DND-41 (cell line): ENCODE results near the gene DAW1.

Source experiments
- ATAC-seq: fragments of 200-7000 bp; cut with Tn5 transposase; 3 replicates; pipeline ENCODE4 v1.9.1; 2021; ENCODE audit warnings: low read depth; ENCODE audit not compliant: insufficient read depth
- DNase-seq: peaks from one replicate; pipeline ENCODE4 v3.0.0-alpha.2; 2020
- H2AFZ ChIP-seq: 2 replicates; pipeline ENCODE4 v1.6.0; 2012; ENCODE audit warnings: low read depth, low read length
- H3K27ac ChIP-seq: 2 replicates; pipeline ENCODE4 v1.5.1; 2012; ENCODE audit warnings: low read length, inconsistent platforms
- H3K27me3 ChIP-seq: fragments of 200-600 bp; sonication (generic); 2 replicates; pipeline ENCODE4 v1.6.0; 2012; ENCODE audit warnings: low read length, mild to moderate bottlenecking, inconsistent platforms; ENCODE audit not compliant: insufficient read depth, poor library complexity
- H3K36me3 ChIP-seq: 2 replicates; pipeline ENCODE4 v1.5.1; 2012; ENCODE audit warnings: low read length, inconsistent platforms; ENCODE audit not compliant: insufficient read depth
- H3K4me1 ChIP-seq: 2 replicates; pipeline ENCODE4 v1.5.1; 2012; ENCODE audit warnings: mild to moderate bottlenecking, low read length; ENCODE audit not compliant: insufficient read depth
- H3K4me2 ChIP-seq: 2 replicates; pipeline ENCODE4 v1.6.0; 2012; ENCODE audit warnings: mild to moderate bottlenecking, moderate library complexity, low read length, inconsistent platforms; ENCODE audit not compliant: insufficient read depth
- H3K4me3 ChIP-seq, 2 experiments: fragments of 200-600 bp in 1 of 2; shearing (Covaris generic) in 1 of 2; 2 replicates each; pipeline ENCODE4 v1.5.1; 2012 to 2016; ENCODE audit warnings: inconsistent platforms in 2 of 2, low read length in 2 of 2, mild to moderate bottlenecking in 2 of 2, low read depth in 1 of 2, moderate library complexity in 1 of 2
- H3K79me2 ChIP-seq: 2 replicates; pipeline ENCODE4 v1.6.0; 2012; ENCODE audit warnings: low read length, inconsistent platforms; ENCODE audit not compliant: insufficient read depth
- H3K9ac ChIP-seq: 2 replicates; pipeline ENCODE4 v1.6.0; 2012; ENCODE audit warnings: low read depth, mild to moderate bottlenecking, inconsistent platforms, low read length, moderate library complexity
- H3K9me3 ChIP-seq: 2 replicates; pipeline ENCODE4 v1.5.1; 2012; ENCODE audit warnings: low read length, moderate library complexity, mild to moderate bottlenecking, inconsistent platforms; ENCODE audit not compliant: insufficient read depth, severe bottlenecking
- H4K20me1 ChIP-seq: 2 replicates; pipeline ENCODE4 v1.6.0; 2012; ENCODE audit warnings: low read length; ENCODE audit not compliant: insufficient read depth
- EZH2 ChIP-seq: IDR thresholded peaks from 3 replicates; pipeline ENCODE4 v1.6.1; 2012; ENCODE audit warnings: borderline replicate concordance, low read depth, mild to moderate bottlenecking, moderate library complexity, low read length, inconsistent platforms; ENCODE audit not compliant: severe bottlenecking
- TF ChIP-seq, protein P1 (sequence below): IDR thresholded peaks from 2 replicates; pipeline ENCODE4 v1.5.1; 2012; ENCODE audit warnings: borderline replicate concordance, low read length, moderate library complexity, mild to moderate bottlenecking; ENCODE audit not compliant: poor library complexity, severe bottlenecking; ENCODE audit errors: extremely low read depth

DAW1 gene

DNA sequence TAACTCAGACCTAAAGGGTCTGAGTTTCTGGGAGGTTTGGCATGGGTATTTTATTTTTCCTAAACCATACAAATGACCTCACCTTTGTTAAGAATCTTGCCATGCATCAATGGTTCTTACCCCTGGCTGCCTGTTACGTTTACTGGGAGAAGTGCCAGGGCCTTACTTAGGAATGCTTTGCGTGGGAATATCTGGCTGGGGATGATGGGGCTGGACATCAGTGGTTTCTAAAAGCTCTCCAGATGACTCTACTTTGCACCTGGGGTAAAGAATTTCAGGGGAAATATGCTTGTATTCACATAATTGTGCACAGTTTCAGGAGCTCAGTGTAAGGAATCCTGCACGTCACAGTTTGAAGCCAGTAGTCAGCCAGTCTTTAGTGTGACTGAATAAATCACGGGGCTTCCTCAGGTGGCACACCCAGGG, 18.2 kb upstream of the DAW1 start:
- TF ChIP-seq, protein P1, sequence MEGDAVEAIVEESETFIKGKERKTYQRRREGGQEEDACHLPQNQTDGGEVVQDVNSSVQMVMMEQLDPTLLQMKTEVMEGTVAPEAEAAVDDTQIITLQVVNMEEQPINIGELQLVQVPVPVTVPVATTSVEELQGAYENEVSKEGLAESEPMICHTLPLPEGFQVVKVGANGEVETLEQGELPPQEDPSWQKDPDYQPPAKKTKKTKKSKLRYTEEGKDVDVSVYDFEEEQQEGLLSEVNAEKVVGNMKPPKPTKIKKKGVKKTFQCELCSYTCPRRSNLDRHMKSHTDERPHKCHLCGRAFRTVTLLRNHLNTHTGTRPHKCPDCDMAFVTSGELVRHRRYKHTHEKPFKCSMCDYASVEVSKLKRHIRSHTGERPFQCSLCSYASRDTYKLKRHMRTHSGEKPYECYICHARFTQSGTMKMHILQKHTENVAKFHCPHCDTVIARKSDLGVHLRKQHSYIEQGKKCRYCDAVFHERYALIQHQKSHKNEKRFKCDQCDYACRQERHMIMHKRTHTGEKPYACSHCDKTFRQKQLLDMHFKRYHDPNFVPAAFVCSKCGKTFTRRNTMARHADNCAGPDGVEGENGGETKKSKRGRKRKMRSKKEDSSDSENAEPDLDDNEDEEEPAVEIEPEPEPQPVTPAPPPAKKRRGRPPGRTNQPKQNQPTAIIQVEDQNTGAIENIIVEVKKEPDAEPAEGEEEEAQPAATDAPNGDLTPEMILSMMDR, result no peak
- TF ChIP-seq EZH2, result no peak
- Histone ChIP-seq H4K20me1 (no peaks in the 10 kb centered on the region), H3K27me3 (no peaks in the 10 kb centered on the region), H3K4me2 (no peak overlapping the region), H3K4me1 (no peaks in the 10 kb centered on the region), H3K9me3 (no peaks in the 10 kb centered on the region), H3K4me3 (no peak overlapping the region), H3K36me3 (no peaks in the 10 kb centered on the region), H2AFZ (no peak overlapping the region), H3K27ac (no peak overlapping the region), H3K79me2 (no peaks in the 10 kb centered on the region), H3K9ac (no peak overlapping the region)
- no peak for ATAC-seq
- DNase-seq, result no peak

DNA sequence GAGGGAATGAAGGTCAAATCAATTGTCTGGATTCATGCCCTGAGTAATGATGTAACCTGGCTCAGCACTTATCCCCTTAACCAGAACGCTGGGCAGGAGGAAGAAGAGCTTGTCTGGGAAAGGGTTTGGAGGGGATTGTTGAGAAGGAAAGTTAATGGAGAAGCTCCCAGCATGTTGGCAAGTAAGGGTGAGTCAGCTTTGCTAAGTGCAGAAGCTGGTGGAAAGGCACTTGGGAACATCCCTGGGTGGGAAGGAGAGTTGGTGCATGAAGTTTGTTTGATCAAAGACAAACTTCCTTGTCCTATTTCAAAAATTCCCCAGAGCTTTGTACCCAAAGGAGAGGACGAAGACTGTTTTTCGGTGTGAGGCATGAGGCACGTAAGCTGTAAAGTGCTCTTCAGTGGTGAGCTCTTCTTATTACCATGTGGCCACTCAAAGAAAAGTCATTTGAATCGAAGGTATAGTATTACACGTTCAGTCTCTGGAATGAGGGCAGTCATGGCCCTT, 17.6 kb upstream of the DAW1 start:
- no peak overlapping the region for H3K27ac ChIP-seq
- no peak for ATAC-seq
- no peaks in the 10 kb centered on the region for H3K9me3 ChIP-seq
- no peaks in the 10 kb centered on the region for H3K27me3 ChIP-seq
- H4K20me1 ChIP-seq, result no peaks in the 10 kb centered on the region
- no peak overlapping the region for H3K9ac ChIP-seq
- no peak overlapping the region for H3K4me3 ChIP-seq
- no peak overlapping the region for H2AFZ ChIP-seq
- no peaks in the 10 kb centered on the region for H3K4me1 ChIP-seq
- no peak overlapping the region for H3K4me2 ChIP-seq
- no peaks in the 10 kb centered on the region for H3K79me2 ChIP-seq
- no peaks in the 10 kb centered on the region for H3K36me3 ChIP-seq
- TF ChIP-seq, protein P1, result no peak
- TF ChIP-seq EZH2, result no peak
- no peak for DNase-seq

DNA sequence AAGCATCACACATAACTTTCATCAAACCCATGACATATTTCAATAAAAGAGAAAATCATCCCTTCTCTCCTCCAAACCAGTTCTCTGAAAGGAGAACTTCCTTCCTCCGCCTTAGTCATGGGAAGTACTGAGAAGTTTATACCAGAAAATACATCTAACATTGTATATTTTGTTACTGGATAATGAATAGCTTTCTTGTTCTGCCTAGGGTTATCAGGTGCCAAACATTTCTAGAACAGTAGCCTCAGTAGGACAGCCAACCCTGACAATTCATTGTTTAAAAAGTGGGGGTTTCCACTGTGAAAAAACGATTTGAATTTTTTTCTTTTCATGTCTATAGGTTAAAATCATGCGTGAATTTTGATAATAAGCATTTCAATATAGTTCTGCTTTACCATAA, 16.0 kb upstream of the DAW1 start:
- no peak for TF ChIP-seq EZH2
- TF ChIP-seq, protein P1, result no peak
- ATAC-seq, result no peak

DNA sequence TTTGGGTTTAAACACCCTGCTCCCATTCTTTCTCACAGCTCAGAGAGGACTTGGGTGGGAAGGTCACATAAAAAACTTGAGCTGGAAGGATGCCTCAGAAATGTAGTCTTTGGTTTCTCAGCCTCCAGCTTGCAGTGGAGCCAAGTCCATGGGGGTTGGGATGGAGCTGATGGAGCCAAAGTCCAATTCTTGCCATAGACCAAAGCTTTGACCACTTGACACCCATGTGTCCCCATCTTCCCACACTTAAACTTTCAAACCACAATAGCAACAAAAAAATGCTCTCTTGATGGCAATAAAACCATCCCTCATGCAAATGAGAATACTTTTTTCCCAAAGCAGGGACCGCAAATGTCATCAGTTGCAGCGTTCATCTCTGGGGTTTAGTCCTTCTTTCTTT, 14.7 kb upstream of the DAW1 start:
- Histone ChIP-seq H4K20me1 (no peaks in the 10 kb centered on the region), H3K27me3 (no peaks in the 10 kb centered on the region), H3K36me3 (no peaks in the 10 kb centered on the region), H3K4me2 (no peak overlapping the region), H3K27ac (no peak overlapping the region), H3K79me2 (no peaks in the 10 kb centered on the region), H3K4me1 (no peaks in the 10 kb centered on the region), H3K4me3 (no peak overlapping the region), H3K9me3 (no peaks in the 10 kb centered on the region), H3K9ac (no peak overlapping the region), H2AFZ (no peak overlapping the region)
- ATAC-seq (no peak), DNase-seq (no peak)
- TF ChIP-seq, protein P1, result no peak
- TF ChIP-seq EZH2, result no peak

More for the DNA sequence above, 16.0 kb upstream of the DAW1 start:
- no peaks in the 10 kb centered on the region for H4K20me1 ChIP-seq
- no peaks in the 10 kb centered on the region for H3K27me3 ChIP-seq
- H3K4me3 ChIP-seq, result no peak overlapping the region
- H3K4me2 ChIP-seq, result no peak overlapping the region
- H3K9ac ChIP-seq, result no peak overlapping the region
- no peak overlapping the region for H2AFZ ChIP-seq
- no peaks in the 10 kb centered on the region for H3K9me3 ChIP-seq
- H3K79me2 ChIP-seq, result no peaks in the 10 kb centered on the region
- no peaks in the 10 kb centered on the region for H3K36me3 ChIP-seq
- no peaks in the 10 kb centered on the region for H3K4me1 ChIP-seq
- DNase-seq, result no peak
- no peak overlapping the region for H3K27ac ChIP-seq
